GM12801 (cell line): ENCODE measurements around the gene RAP1GAP.

Source experiments
- CTCF ChIP-seq: IDR thresholded peaks from one replicate; pipeline ENCODE4 v1.5.1; 2011; ENCODE audit warnings: control low read depth; ENCODE audit not compliant: insufficient read length; ENCODE audit errors: extremely low read depth

Gene RAP1GAP

GRCh38 chr1:21613072-21613867 is 55.9 kb downstream of the RAP1GAP start:
- TF ChIP-seq CTCF, result no peak

- no peak for TF ChIP-seq CTCF
Observed at GRCh38 chr1:21612057-21612456, 57.1 kb downstream of the RAP1GAP start.

- TF ChIP-seq CTCF, result no peak
Observed at GRCh38 chr1:21610989-21611785, 58.0 kb downstream of the RAP1GAP start.

- TF ChIP-seq CTCF, result no peak
Observed at GRCh38 chr1:21610027-21610426, 59.1 kb downstream of the RAP1GAP start.

- no peak for TF ChIP-seq CTCF
Observed at GRCh38 chr1:21608798-21609197, 60.4 kb downstream of the RAP1GAP start.

- TF ChIP-seq CTCF, result no peak
Observed at GRCh38 chr1:21607549-21608529, 61.3 kb downstream of the RAP1GAP start.
